Endothelial cell of umbilical vein (primary cell): Measurements from ENCODE around the gene NMRK2. TPM values are rescaled to one million over a fixed set of nuclear protein-coding genes. Genes with fewer than 3 reads are reported as not detected.
A peak's percentile ranks its signal among the peaks of the same experiment; 100 is the strongest.

Source experiments
- BruUV-seq: library from RNA; stranded (reverse); fragments of 400-500 nt; replicated peaks from 2 replicates; lab custom pipeline; 2021; lab: Mats Ljungman, UMichigan
- CTCF ChIA-PET: fragments of 300-600, 350-600 bp; sonication (Branson Sonifier 250); formaldehyde crosslinking; loops from one replicate; lab custom pipeline; 2021; ENCODE audit warnings: antibody characterized with exemption, inconsistent platforms; lab: Charles Lee
- POLR2A ChIA-PET: fragments of 300-600, 350-600 bp; sonication (Branson Sonifier 250); formaldehyde crosslinking; loops from one replicate; lab custom pipeline; 2021; ENCODE audit warnings: antibody characterized with exemption, inconsistent platforms; lab: Charles Lee
- DNase-seq: peaks from one replicate; pipeline ENCODE4 v3.0.0-alpha.2; 2011; ENCODE audit warnings: low read depth, low spot score
- FAIRE-seq: peaks from 2 replicates; lab custom pipeline; 2011; peaks lifted over from hg19 to GRCh38; lab: Jason Lieb, UNC
- H2AFZ ChIP-seq: 2 replicates; pipeline ENCODE4 v1.6.0; 2012; ENCODE audit warnings: low read depth, low read length, control low read depth, inconsistent platforms
- H3K27ac ChIP-seq: 2 replicates; pipeline ENCODE4 v1.5.1; 2011; ENCODE audit warnings: low read depth, mild to moderate bottlenecking, control low read depth, low read length, moderate library complexity; ENCODE audit not compliant: insufficient read depth
- H3K27me3 ChIP-seq, 2 experiments: 2 replicates each; pipeline versions ENCODE4 v1.6.0 to v1.6.1; 2011; ENCODE audit warnings: low read length in 2 of 2, mixed read lengths in 1 of 2; ENCODE audit not compliant: control insufficient read depth in 2 of 2, insufficient read depth in 2 of 2
- H3K36me3 ChIP-seq, 2 experiments: 2 replicates in 1 of 2; 3 replicates in 1 of 2; pipeline ENCODE4 v1.5.1; 2011; ENCODE audit warnings: low read length in 2 of 2, mild to moderate bottlenecking in 1 of 2, moderate library complexity in 1 of 2; ENCODE audit not compliant: control insufficient read depth in 2 of 2, insufficient read depth in 2 of 2; ENCODE audit errors: extremely low read depth in 1 of 2
- H3K4me1 ChIP-seq: 3 replicates; pipeline ENCODE4 v1.5.1; 2011; ENCODE audit warnings: mild to moderate bottlenecking, low read length; ENCODE audit not compliant: control insufficient read depth, insufficient read depth; ENCODE audit errors: extremely low read depth
- H3K4me2 ChIP-seq: 2 replicates; pipeline ENCODE4 v1.6.1; 2011; ENCODE audit warnings: low read length, control low read depth, mixed read lengths; ENCODE audit not compliant: insufficient read depth
- H3K4me3 ChIP-seq, 3 experiments: fragments of 200-600 bp in 1 of 3; sonication (generic), shearing (Covaris generic) in 1 of 3; replicated peaks in 1 of 3; 2 replicates each; pipeline ENCODE4 v1.5.1; 2011 to 2016; ENCODE audit warnings: control low read depth in 3 of 3, low read length in 3 of 3, mild to moderate bottlenecking in 2 of 3, inconsistent platforms in 1 of 3, low read depth in 1 of 3, moderate library complexity in 1 of 3; ENCODE audit not compliant: insufficient read depth in 1 of 3
- H3K79me2 ChIP-seq: 2 replicates; pipeline ENCODE4 v1.6.0; 2012; ENCODE audit warnings: low read length, inconsistent platforms; ENCODE audit not compliant: control insufficient read depth, insufficient read depth
- H3K9ac ChIP-seq: replicated peaks from 2 replicates; pipeline ENCODE3; 2011; ENCODE audit warnings: low read length, control low read depth; ENCODE audit not compliant: insufficient read depth; ENCODE audit errors: extremely low read depth
- H3K9me1 ChIP-seq: replicated peaks from 3 replicates; pipeline ENCODE4 v1.6.0; 2011; ENCODE audit warnings: mild to moderate bottlenecking, low read length; ENCODE audit not compliant: control insufficient read depth, insufficient read depth; ENCODE audit errors: extremely low read depth
- H3K9me3 ChIP-seq: replicated peaks from 2 replicates; pipeline ENCODE4 v1.5.1; 2012; ENCODE audit warnings: low read length, inconsistent platforms; ENCODE audit not compliant: control insufficient read depth, insufficient read depth
- H4K20me1 ChIP-seq: replicated peaks from 2 replicates; pipeline ENCODE3; 2011; ENCODE audit warnings: mild to moderate bottlenecking, low read length; ENCODE audit not compliant: control insufficient read depth, insufficient read depth; ENCODE audit errors: extremely low read depth
- CTCF ChIP-seq, 2 donors: IDR thresholded peaks; 1 replicate in 1 of 2; 2 replicates in 1 of 2; pipeline ENCODE4 v1.5.1; 2011; ENCODE audit warnings: low read length in 2 of 2, mild to moderate bottlenecking in 2 of 2, moderate library complexity in 2 of 2, control low read depth in 1 of 2, inconsistent platforms in 1 of 2, low read depth in 1 of 2; ENCODE audit not compliant: insufficient read depth in 1 of 2; ENCODE audit errors: extremely low read depth in 1 of 2
- EZH2 ChIP-seq: IDR thresholded peaks from 2 replicates; pipeline ENCODE4 v1.6.1; 2012; ENCODE audit warnings: borderline replicate concordance, low read depth, mild to moderate bottlenecking, moderate library complexity, low read length, inconsistent platforms; ENCODE audit not compliant: severe bottlenecking
- FOS ChIP-seq: IDR thresholded peaks from 2 replicates; pipeline ENCODE4 v1.6.1; 2011; ENCODE audit warnings: mild to moderate bottlenecking, low read length, moderate library complexity, borderline replicate concordance; ENCODE audit not compliant: insufficient read depth
- GATA2 ChIP-seq: IDR thresholded peaks from 2 replicates; pipeline ENCODE4 v1.7.0; 2011; ENCODE audit warnings: low read depth, mild to moderate bottlenecking, moderate library complexity, mixed read lengths, low read length; ENCODE audit not compliant: insufficient read length, insufficient read depth
- JUN ChIP-seq: IDR thresholded peaks from 2 replicates; pipeline ENCODE4 v1.6.1; 2011; ENCODE audit warnings: borderline replicate concordance, low read depth; ENCODE audit not compliant: insufficient read length, insufficient read depth
- MAX ChIP-seq: IDR thresholded peaks from 2 replicates; pipeline ENCODE4 v1.6.1; 2011; ENCODE audit not compliant: insufficient read depth, insufficient read length
- MYC ChIP-seq: IDR thresholded peaks from one replicate; pipeline ENCODE4 v1.6.1; 2011; ENCODE audit warnings: mild to moderate bottlenecking, low read depth, low read length
- POLR2A ChIP-seq: IDR thresholded peaks from 2 replicates; pipeline ENCODE4 v1.6.1; 2012; ENCODE audit warnings: low read depth, mild to moderate bottlenecking, control low read depth, low read length
- POLR2AphosphoS5 ChIP-seq: IDR thresholded peaks from 2 replicates; pipeline ENCODE4 v1.6.1; 2012; ENCODE audit warnings: low read depth, mild to moderate bottlenecking, control low read depth, low read length, moderate library complexity; ENCODE audit not compliant: insufficient read depth
- dilution Hi-C: fragments of 300-500 bp; cut with MboI; formaldehyde crosslinking; loops from one replicate; pipeline ENCODE4 v1.15.0; 2019; ENCODE audit warnings: low sequenced_read_pairs; ENCODE audit not compliant: extremely low pct_ligation_motif_present
- intact Hi-C: fragments of 100-400 bp; cut with micrococcal nuclease; formaldehyde crosslinking; loops from one replicate; pipeline ENCODE4 v1.10.0; 2022
- polyA plus RNA-seq, 4 experiments: library from polyadenylated mRNA; depleted of rRNA in 3 of 4; stranded (reverse) in 3 of 4; unstranded in 1 of 4; fragments of >200 nt; gene quantifications; 2 replicates each; pipeline versions ENCODE4 v1.2.1 to v1.2.3, GENCODE V29; 2011 to 2012; ENCODE audit warnings: missing spikeins in 1 of 4
- total RNA-seq: library from RNA; stranded (reverse); gene quantifications from 2 replicates; pipeline ENCODE4 v1.2.3, GENCODE V29; 2021

The NMRK2 gene
- total and polyA plus RNA-seq, 2 donors (not counting 3 experiments of a cell fraction or from before 2014, with no cell fraction given): not detected

- no TSS peak for BruUV-seq
- ChIA-PET POLR2A (interaction anchor here (5.3 kb wide), 1 partner anchor 15 kb away, joined by 82 read pairs; the partner anchor contains the start of gene DAPK3), CTCF (interaction anchor here (1.5 to 2.1 kb wide), 2 partner anchors 14 to 16 kb away, joined by 4 to 7 read pairs; partner anchors contain the start of gene DAPK3)
- dilution Hi-C loops: no loop called here
- H3K4me1 ChIP-seq: peaks cover 31% of the 10 kb centered on the region
- peak overlapping the region; percentile 99 for H3K9ac ChIP-seq
- FAIRE-seq (no peak), DNase-seq (no peak)
- no peaks in the 10 kb centered on the region for H3K9me3 ChIP-seq
- TF ChIP-seq GATA2 (no peak), CTCF (IDR thresholded peaks at IDR 0.05; ENCODE audit: extremely low read depth in 1 of 2, insufficient read depth in 1 of 2, low read depth in 1 of 2, low read length in 2 of 2) (no peak), JUN (no peak), EZH2 (no peak), MAX (no peak), FOS (no peak), POLR2AphosphoS5 (no peak), MYC (no peak), POLR2A (no peak)
- no peaks in the 10 kb centered on the region for H3K27me3 ChIP-seq
- H3K4me3 ChIP-seq: peak overlapping the region; percentile 63 to 98 (median 97)
- H3K36me3 ChIP-seq: peaks cover 35 to 45% of the 10 kb centered on the region in 2 experiments
- no peaks in the 10 kb centered on the region for H4K20me1 ChIP-seq
- H3K27ac ChIP-seq: peak overlapping the region; percentile 90
- intact Hi-C loops: no loop called here
- H2AFZ ChIP-seq: no peak overlapping the region
- peaks cover 57% of the 10 kb centered on the region for H3K79me2 ChIP-seq
- H3K4me2 ChIP-seq: peak overlapping the region; percentile 65
- no peaks in the 10 kb centered on the region for H3K9me1 ChIP-seq
These were observed 51.7 kb downstream of the NMRK2 start for GRCh38 chr19:3984584-3984907.
